ENCODE results near the gene SPATS2L. TPM values are rescaled to one million over a fixed set of nuclear protein-coding genes. Genes with fewer than 3 reads are reported as not detected.

SPATS2L gene
- total and polyA plus RNA-seq, 12 donors: 16.7 to 68.8 (median 43.6) TPM

DNA sequence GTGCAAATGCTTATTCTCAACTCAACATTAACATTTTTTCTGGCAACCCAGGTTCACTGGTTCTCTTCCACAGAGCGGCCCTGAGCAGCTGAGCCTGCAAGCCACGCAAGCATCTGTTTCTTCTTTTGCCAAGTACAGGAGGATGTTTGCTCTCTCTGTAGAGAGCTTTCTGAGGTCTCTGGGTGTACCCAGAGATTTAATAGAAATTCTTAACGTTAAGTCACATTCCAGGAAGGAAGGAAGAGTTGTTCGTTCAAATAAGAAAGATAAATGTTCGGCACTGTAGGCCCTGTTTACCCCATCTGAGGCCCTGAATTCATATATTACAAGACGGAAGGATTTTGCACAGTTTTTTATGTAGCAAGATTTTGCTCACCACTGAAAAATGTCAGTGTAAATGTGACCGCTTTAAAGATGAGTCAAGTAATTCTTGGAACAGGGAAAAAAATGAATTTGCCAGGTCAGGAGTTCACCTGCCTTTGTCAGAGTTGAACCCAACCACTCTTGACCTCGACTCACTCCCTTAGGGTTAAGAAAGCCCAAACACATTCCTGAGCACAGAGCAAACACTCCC is 173.3 kb downstream of the SPATS2L start:
- DNase-seq: no peak
- TF ChIP-seq CTCF (IDR thresholded peaks at IDR 0.05) (no peak), POLR2A (IDR thresholded peaks at IDR 0.05) (no peak)

GRCh38 chr2:200482194-200482593 is 175.7 kb downstream of the SPATS2L start:
- H3K27ac ChIP-seq: no peak overlapping the region
- no peaks in the 10 kb centered on the region for H3K4me1 ChIP-seq (replicated peaks in 1 of 2)
- no peak for DNase-seq
- no peaks in the 10 kb centered on the region for H3K9me3 ChIP-seq (replicated peaks in 1 of 3)
- no peak overlapping the region for H3K4me3 ChIP-seq
- intact Hi-C loops (cut with DNase I): loop anchor here in 1 of 2 donors (5.0 kb wide), 1 partner anchor 220 kb away; no protein-coding TSS in a partner anchor
- TF ChIP-seq CTCF (IDR thresholded peaks at IDR 0.05): no peak
- no peak for TF ChIP-seq POLR2A (IDR thresholded peaks at IDR 0.05)
- no peaks in the 10 kb centered on the region for H3K27me3 ChIP-seq
- H3K36me3 ChIP-seq (replicated peaks in 1 of 2): peaks cover 0 to 5% of the 10 kb centered on the region in 2 donors

More for the DNA sequence above, 173.3 kb downstream of the SPATS2L start:
- intact Hi-C loops (cut with DNase I): loop anchor here (5.0 kb wide), 4 partner anchors 172 to 502 kb away; partner anchors contain the start of gene SPATS2L (in 1 of the 2)
- H3K36me3 ChIP-seq (replicated peaks in 1 of 2): peaks cover 0 to 5% of the 10 kb centered on the region in 2 donors
- H3K27me3 ChIP-seq: no peaks in the 10 kb centered on the region
- H3K4me3 ChIP-seq: no peak overlapping the region
- H3K9me3 ChIP-seq (replicated peaks in 1 of 3): no peaks in the 10 kb centered on the region
- no peaks in the 10 kb centered on the region for H3K4me1 ChIP-seq (replicated peaks in 1 of 2)
- 48 to 59% (median 53%) methylated on average over 8 of the region's 8 CpGs for WGBS, 4 donors
- H3K27ac ChIP-seq: peak overlapping the region in 2 of 5 donors; percentile 1 to 57

DNA sequence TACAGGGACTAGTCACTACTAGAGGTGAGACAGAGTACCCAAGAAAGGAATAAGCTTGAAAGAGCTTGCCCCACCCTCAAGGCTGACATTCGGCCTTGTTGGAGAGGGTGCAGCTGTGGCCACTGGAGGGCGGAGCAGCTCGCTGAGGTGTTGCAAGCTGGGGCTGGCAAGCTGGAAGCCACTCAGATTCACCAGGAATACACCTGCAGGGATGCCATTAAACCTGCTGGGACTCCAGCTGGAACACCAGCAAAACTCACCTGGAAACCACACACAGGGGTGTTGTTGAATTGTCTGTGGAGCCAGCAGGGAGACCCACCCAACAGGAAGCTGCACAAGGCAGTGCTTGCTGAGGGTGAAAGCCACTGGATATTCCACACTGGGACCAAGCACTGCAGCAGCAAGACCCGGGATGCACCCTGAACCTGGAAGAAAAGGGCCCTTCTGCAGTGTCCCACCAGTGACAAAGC is 177.3 kb downstream of the SPATS2L start:
- Histone ChIP-seq H3K4me1 (replicated peaks in 1 of 2) (no peaks in the 10 kb centered on the region), H3K27me3 (no peaks in the 10 kb centered on the region), H3K27ac (no peak overlapping the region), H3K9me3 (replicated peaks in 1 of 3) (no peaks in the 10 kb centered on the region), H3K36me3 (replicated peaks in 1 of 2) (no peaks in the 10 kb centered on the region), H3K4me3 (no peak overlapping the region)
- DNase-seq: peak; percentile 35 to 72 (median 62)
- 33 to 42% (median 37%) methylated on average over 3 to 4 of the region's 4 CpGs for WGBS, 4 donors
- TF ChIP-seq CTCF (IDR thresholded peaks at IDR 0.05) (peak; percentile 34 to 55 (median 44)), POLR2A (IDR thresholded peaks at IDR 0.05) (no peak)
- intact Hi-C loops (cut with DNase I): loop anchor here in 1 of 2 donors (5.0 kb wide), 1 partner anchor 219 kb away; no protein-coding TSS in a partner anchor

- Histone ChIP-seq H3K9me3 (replicated peaks in 1 of 3) (no peaks in the 10 kb centered on the region), H3K4me1 (replicated peaks in 1 of 2) (no peaks in the 10 kb centered on the region), H3K27me3 (no peaks in the 10 kb centered on the region), H3K36me3 (replicated peaks in 1 of 2) (peaks cover 0 to 12% of the 10 kb centered on the region in 2 donors), H3K4me3 (no peak overlapping the region), H3K27ac (no peak overlapping the region)
- DNase-seq: no peak
- TF ChIP-seq POLR2A (IDR thresholded peaks at IDR 0.05): no peak
- no peak for TF ChIP-seq CTCF (IDR thresholded peaks at IDR 0.05)
- intact Hi-C loops (cut with DNase I): loop anchor here in 1 of 2 donors (5.0 kb wide), 1 partner anchor 217 kb away; no protein-coding TSS in a partner anchor
- 63 to 76% (median 70%) methylated on average over 3 of the region's 3 CpGs for WGBS, 4 donors
These were observed 178.4 kb downstream of the SPATS2L start for GRCh38 chr2:200484934-200485333.

Data from adrenal gland (tissue), 12 donors.